Measurements from ENCODE around the gene RAB19. TPM values are rescaled to one million over a fixed set of nuclear protein-coding genes. Genes with fewer than 3 reads are reported as not detected.

RAB19 gene
- total and polyA plus RNA-seq, 9 of the 15 experiments (the other 6 are each of a cell fraction or from before 2014, with no cell fraction given), result not detected

DNA sequence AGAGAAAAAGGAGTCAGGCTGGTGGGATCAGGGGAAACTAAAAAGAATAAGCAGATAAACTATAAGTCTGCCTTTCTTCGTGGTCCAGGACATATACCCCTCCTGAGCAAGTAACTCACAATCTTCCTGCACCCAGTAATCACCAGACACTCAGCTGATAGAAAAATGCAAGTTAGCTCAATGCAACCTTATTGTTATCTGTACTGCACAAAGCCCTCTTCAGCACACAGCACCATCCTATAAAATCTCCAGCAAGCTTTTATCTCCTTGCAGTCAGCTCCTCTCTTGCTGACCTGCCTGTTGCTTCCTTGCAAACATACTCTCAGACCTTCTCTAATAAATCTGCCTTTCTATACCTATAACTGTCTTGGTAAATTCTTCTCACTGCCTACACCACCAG is 12.2 kb upstream of the RAB19 start (continued):
- TF ChIP-seq STAT6 (CRISPR knock-in tag; IDR thresholded peaks at IDR 0.05), result no peak
- TF ChIP-seq, protein P1, sequence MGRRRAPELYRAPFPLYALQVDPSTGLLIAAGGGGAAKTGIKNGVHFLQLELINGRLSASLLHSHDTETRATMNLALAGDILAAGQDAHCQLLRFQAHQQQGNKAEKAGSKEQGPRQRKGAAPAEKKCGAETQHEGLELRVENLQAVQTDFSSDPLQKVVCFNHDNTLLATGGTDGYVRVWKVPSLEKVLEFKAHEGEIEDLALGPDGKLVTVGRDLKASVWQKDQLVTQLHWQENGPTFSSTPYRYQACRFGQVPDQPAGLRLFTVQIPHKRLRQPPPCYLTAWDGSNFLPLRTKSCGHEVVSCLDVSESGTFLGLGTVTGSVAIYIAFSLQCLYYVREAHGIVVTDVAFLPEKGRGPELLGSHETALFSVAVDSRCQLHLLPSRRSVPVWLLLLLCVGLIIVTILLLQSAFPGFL (CRISPR knock-in tag; IDR thresholded peaks at IDR 0.05), result no peak
- TF ChIP-seq MAFF (IDR thresholded peaks at IDR 0.05; ENCODE audit: low read length), result peak; percentile 26; the same call in 1 of the 2 replicates
- TF ChIP-seq KLF1 (tag; IDR thresholded peaks at IDR 0.05), result no peak
- no peak for TF ChIP-seq HIVEP1 (CRISPR knock-in tag; IDR thresholded peaks at IDR 0.05)
- TF ChIP-seq EZH2 (IDR thresholded peaks at IDR 0.05; ENCODE audit: borderline replicate concordance, low read depth, low read length), result no peak
- no peak for TF ChIP-seq ZNF584 (CRISPR knock-in tag; IDR thresholded peaks at IDR 0.05; ENCODE audit: low read depth)
- no peak for TF ChIP-seq ZNF311 (CRISPR knock-in tag; IDR thresholded peaks at IDR 0.05)
- no peak for TF ChIP-seq SMARCA5 (IDR thresholded peaks at IDR 0.05)
- TF ChIP-seq RUNX1 (IDR thresholded peaks at IDR 0.05; ENCODE audit: low read depth), result no peak
- TF ChIP-seq CREM (IDR thresholded peaks at IDR 0.05; ENCODE audit: low read depth), result peak; percentile 19; the same call in 1 of the 2 replicates
- TF ChIP-seq ZNF184 (CRISPR knock-in tag; IDR thresholded peaks at IDR 0.05), result no peak
- peak; percentile 61; the same call in 1 of the 2 replicates for TF ChIP-seq PHB2 (IDR thresholded peaks at IDR 0.05; ENCODE audit: low read depth)
- no peak for TF ChIP-seq PCBP1 (IDR thresholded peaks at IDR 0.05; ENCODE audit: low read depth, low read length, poor library complexity, severe bottlenecking)
- TF ChIP-seq NBN (IDR thresholded peaks at IDR 0.05; ENCODE audit: low read depth), result peak; percentile 82; the same call in 1 of the 2 replicates
- no peak for TF ChIP-seq FOXJ3 (CRISPR knock-in tag; IDR thresholded peaks at IDR 0.05)
- no peak for TF ChIP-seq RBM22 (IDR thresholded peaks at IDR 0.05; ENCODE audit: low read depth, low read length, poor library complexity, severe bottlenecking)
- no peak for TF ChIP-seq SRSF3 (IDR thresholded peaks at IDR 0.05; ENCODE audit: insufficient read depth, low read length)
- TF ChIP-seq ZNF780A (CRISPR knock-in tag; IDR thresholded peaks at IDR 0.05), result no peak
- TF ChIP-seq ZNF174 (CRISPR knock-in tag; IDR thresholded peaks at IDR 0.05), result no peak
- no peak for TF ChIP-seq CCAR2 (IDR thresholded peaks at IDR 0.05; ENCODE audit: low read depth, low read length)
- TF ChIP-seq RFX5 (IDR thresholded peaks at IDR 0.05; ENCODE audit: low read depth, low read length), result no peak
- TF ChIP-seq KAT2B (IDR thresholded peaks at IDR 0.05; ENCODE audit: low read depth, low read length), result no peak
- no peak for TF ChIP-seq POLR3A (IDR thresholded peaks at IDR 0.05; ENCODE audit: borderline replicate concordance, extremely low read depth, insufficient read depth, insufficient read length)
- no peak for TF ChIP-seq PHF21A (IDR thresholded peaks at IDR 0.05; ENCODE audit: borderline replicate concordance, low read depth)
- no peak for TF ChIP-seq NUFIP1 (IDR thresholded peaks at IDR 0.05; ENCODE audit: partially characterized antibody)
- no peak for TF ChIP-seq THRB (CRISPR knock-in tag; conservative IDR thresholded peaks at IDR 0.05)
- peak; percentile 58; the same call in 1 of the 2 replicates for TF ChIP-seq DMBX1 (CRISPR knock-in tag; IDR thresholded peaks at IDR 0.05; ENCODE audit: borderline replicate concordance)
